HG03045 (cell line): Measurements from ENCODE around the gene KRTAP10-2.

Experiments used
- ATAC-seq: cut with Tn5 transposase; IDR thresholded peaks from one replicate; pipeline ENCODE4 v1.9.1; 2021; ENCODE audit warnings: mild to moderate bottlenecking, moderate library complexity; ENCODE audit not compliant: unreplicated experiment

The KRTAP10-2 gene

DNA sequence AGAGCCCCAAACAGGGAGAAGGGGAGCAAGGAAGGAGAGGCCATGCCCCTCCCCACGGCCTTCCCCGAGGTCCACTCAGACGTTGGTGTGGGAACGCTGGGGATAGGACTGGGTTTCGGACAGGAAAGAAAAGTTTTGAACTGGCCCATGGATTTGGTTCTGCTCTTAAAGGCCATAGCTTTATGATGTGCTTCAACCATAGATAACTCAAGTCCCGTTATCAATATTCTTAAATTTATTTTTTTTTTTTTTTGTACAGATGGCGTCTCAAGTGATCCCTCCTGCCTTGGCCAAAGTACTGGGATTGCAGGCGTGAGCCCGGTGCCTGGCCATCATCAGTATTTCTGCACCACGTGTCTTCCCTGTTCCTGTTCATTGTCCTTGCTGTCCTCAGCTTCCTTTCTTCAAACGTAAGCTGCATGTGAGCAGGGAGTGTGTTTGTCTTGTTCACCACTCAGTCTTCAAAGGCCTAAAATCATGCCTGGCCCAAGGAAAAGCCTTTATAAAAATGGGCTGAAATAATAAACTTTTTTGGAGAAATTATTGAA, 10.5 kb downstream of the KRTAP10-2 start:
- no peak for ATAC-seq

DNA sequence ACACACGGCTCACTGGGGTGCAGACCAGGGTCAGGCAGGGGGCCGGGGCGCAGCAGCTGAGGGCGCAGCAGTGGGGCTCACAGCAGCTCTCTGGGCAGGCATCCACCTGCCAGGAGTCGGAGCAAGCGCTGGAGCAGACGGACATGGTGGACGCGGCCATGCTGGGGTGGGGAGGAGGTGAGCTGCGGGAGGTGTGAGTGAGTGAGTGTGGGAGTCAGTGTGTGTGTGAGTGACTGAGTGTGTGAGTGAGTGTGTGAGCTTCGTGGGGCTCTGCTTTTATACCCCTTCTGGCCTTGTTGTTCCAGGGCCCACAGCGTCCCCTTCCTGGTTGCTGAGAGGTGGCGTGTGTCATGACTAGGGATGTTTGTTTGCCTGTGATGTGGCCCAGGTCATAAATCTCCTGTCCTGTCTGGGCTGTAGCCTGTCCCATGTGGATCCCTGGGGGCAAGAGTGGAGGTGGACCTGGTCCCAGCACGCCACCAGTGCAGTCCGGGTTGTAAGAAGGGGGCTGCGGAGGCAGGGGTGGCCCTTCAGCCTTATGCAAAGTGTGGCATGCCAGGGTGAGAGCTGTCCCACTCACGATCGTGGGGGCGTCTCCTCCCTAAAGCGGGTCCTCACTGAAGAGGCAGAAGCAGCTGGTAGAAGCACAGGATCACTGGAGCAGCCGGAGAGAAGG, 11.2 kb downstream of the KRTAP10-2 start, which contains the start of gene KRTAP10-1:
Gene KRTAP10-1 (minus strand): TSS at position 205 of the 676 bp plus-strand sequence. CDS start 45 bp downstream, at position 160.
- no peak for ATAC-seq

DNA sequence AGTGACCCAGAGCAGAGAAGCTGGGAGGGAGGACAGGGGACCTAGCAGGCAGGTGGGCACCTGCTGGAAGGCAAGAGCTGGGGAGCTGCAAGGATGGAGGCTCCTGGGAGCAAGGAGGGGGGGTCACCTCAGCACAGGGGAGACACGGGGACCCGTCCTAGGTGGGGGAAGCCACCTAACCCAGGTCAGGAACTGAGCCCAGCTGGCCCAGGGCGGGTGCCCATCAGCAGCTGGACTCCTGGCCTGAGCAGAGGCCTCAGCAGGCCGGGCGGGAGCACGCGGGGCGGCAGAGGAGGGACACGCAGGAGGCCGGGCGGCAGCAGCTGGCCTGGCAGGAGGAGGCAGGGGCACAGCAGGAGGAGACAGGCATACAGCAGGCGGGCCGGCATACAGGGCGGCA, 12.3 kb downstream of the KRTAP10-2 start:
- ATAC-seq = no peak

DNA sequence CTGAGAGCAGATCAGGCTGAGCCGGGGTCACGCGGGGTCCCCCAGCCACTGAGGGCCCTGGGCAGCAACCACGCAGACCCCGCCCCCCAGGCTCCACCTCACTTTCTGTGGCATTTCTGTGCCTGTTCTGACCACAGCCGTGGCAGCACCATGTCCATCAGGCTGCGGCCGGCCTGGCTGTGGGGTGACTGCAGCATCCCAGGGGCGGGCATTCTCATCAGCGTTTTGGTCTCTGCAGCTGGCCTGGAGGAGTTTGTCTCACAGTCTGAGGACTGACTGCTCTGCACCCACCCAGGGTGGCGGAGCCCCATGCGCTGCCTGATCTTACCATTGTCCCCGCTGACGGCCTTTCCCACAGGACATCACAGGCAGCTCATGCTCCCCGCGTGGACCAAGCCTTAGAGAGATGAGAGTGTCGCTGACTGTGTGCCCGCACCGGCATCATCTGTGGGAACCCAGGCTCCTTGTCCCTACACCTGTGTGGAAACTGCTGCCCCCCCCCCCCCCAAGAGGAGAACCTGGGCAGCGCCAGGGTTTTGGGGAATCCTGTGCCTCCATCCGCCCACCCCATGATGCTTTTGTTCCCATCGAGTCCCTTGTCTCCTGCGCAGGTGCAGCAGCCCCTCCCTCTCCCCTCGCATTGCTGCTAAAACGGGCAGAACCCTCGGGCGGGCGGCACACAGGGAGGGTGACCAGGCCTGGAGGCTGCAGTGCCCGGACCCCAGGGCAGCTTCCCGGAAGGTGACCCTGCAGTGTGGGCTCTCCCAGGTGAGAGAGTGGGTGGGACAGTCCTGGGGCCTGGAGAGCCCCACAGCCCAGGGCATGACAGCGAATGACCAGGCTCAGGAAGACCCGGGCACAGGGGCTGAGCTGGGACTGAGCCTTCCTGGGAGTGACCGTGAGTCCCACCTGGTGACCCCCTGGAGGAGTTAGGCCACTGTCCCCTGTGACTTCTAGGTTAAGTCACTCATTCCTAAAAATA, 13.1 kb downstream of the KRTAP10-2 start:
- no peak for ATAC-seq

DNA sequence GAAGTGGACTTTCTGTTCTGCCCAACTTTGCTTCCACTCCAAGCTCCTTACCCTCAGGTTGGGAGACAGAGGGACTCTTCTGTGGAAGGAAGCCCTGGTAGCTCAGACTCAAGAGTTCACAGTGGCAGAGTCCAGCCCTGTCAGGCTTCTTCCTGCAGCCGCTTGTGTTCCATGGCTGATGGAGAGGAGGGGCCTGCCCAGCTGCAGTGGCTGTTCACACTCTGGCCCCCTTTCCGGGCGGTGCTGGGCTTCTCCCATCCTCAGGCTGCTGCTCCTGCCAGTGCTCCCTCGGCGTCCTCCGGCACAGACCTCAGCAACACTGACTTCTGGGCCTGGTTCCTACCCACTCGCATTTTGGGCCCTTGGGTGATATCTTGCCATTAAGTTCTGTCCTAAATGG, 15.3 kb downstream of the KRTAP10-2 start:
- ATAC-seq = no peak

DNA sequence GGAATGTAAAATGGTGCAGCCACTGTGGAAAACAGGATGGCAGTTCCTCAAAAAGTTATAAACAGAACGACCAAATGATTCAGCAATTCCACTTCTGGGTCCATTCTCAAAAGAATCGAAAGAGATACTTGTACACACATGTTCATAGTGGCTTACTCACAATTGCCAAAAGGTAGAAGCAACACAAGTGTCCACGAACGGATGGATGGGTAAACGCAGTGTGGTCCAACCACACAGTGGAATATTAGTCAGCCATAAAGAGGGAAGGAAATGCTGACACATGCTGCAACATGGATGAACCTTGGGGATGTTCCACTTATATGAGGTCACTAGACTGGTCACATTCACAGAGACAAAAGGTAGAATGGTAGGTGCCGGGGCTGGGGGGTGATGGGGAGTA, 16.6 kb downstream of the KRTAP10-2 start:
- ATAC-seq = no peak

DNA sequence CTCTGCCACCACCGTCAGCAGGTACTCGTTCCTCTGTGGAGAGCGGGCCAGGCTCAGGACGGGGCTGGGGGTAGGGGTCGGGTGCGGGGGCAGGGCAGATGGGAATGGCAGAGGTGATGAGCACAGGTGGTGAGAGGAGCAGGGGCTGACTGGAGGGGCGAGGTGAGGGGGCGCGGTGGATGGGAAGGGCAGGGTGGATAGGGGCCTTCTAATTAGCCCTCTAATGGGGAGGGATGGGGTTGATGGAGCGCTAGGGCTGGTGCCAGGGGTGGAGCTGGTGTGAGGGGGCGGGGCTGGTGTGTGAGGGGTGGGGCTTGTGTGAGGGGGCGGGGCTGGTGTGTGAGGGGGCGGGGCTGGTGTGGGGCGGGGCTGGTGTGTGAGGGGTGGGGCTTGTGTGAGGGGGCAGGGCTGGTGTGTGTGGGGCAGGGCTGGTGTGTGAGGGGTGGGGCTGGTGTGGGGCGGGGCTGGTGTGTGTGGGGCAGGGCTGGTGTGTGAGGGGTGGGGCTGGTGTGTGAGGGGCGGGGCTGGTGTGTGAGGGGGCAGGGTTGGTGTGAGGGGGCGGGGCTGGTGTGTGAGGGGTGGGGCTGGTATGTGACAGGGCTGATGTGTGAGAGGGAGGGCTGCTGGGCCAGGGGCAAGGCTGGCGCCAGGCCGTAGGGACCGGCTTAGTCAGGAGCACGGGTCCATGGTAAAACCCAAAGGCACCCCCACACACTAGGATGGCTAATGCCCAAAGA, 17.2 kb downstream of the KRTAP10-2 start:
- no peak for ATAC-seq

DNA sequence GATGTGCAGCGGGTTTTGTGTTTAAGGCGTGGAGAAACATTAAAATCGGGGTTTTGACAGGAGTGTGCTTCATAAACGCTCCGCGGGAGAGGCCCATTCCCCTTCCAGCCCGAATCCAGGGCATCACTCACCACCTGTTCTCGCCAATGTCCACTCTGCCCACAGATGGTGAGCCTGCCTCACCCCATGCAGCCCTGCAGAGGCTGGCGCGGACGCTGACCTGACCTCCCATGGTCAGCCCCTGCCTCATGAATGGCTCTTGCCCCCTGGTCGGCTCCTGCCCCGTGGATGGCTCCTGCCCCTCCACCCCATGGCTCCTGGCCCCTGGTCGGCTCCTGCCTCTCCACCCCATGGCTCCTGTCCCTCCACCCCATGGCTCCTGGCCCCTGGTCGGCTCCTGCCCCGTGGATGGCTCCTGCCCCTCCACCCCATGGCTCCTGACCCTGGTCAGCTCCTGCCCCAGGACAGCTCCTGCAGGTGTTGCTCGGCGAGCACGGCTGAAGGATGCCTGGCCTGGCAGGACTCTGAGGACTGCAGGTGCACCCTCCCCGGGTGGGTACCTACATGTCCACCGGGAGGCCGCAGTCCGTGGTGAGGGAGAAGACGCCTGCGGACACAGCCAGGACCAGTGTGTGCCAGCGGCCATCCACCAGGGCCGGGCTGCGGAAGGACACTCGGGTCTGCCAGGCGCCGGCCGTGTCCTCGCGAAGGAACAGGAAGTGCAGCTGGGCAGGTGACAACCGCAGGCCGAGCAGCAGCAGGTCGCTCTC, 18.0 kb downstream of the KRTAP10-2 start:
- ATAC-seq = no peak

DNA sequence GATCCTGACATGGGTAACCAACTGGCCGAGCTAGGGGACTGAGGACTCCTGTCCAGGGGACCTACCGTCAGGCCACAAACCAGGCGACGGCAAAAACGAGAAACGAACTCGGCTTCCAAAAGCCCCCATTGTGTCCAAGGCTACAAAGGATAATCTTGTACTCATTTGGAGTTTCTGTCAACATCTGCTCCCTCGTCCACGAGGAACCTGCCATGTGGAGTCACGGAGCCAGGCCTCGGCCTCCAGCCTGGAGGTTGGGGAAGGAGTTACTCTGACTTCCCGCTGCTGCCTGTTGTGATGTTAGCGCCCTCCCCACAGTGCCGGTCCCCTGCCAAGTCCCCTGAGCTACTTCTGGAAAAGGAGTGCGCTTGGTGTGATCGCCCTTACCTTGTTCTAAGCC, 18.6 kb downstream of the KRTAP10-2 start:
- no peak for ATAC-seq

DNA sequence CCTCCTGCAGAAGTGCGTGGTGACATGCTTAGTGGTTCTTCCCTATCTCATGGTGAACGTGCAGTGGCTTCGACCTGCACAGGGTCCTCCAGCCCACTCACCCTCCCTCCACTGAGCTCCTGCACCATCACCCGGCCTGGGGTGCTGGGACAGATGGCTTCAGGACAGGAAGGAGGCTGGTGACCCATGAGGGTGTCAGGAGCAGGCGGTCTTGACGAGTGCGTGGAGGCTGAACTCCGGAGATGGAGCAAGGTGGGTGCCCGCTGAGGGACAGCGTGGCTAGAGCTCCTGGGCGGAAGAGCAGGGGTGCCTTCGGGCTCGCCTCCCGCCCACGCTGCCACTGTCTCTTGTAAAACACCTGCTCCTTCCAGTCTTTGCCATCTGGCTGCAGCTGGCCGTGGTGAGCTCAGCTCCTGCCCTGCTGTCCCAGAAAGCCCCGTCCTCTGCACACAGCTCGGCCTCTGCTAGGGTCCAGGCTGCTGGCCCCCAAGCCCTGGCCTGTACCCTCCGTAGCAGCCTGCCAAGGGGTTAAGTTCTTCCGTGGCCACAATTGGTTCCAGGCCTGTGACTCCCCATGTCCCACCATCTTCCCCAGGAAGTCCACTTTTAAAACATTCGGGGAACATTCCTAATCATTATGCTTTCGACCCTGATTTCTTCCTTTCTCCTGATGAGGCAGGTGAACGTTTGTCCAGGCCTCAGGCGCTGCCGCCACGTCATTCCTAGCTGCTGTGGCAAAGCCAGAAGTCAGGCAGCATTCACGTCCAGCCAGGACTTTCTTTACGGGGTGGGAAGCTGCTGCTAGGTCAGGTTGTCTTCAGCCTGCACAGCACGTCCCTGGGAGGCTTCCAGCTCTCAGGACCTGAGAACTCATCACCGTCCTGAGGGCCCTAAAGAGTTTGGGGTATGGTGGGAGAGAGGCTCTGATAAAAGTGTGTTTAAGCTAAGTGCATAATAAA, 19.4 kb downstream of the KRTAP10-2 start:
- ATAC-seq = no peak

DNA sequence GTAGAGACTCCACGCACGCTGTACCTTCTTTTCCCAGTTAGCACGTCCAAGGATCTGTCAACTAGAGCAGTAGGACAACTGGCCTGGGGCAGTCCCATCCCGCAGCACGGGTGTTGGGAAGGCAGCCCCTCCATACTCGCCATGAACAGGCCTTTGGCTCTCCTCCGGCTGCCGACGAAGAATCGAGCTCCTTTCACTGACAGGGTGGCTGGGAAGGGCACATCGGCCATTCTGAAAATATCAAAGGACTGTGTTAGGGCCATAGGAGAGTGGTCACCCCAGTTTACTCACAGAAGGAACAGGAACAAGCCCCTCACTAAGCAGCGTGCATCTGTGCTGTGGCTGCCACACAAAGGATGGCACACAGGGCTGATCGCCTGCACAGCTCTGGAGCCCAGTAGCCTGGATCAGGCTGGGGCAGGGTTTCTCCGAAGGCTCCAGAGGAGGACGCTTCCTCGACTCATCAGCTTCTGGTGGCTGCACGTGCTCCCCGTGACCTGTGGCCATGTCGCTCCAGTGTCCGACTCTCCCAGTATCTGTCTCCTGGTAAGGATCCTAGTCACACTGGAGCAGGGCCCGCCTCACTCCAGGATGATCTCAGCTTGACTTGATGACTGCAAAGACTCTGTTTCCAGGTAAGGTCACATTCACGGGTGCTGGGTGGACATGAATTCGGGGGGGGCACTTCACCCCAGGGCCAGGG, 20.3 kb downstream of the KRTAP10-2 start:
- no peak for ATAC-seq

DNA sequence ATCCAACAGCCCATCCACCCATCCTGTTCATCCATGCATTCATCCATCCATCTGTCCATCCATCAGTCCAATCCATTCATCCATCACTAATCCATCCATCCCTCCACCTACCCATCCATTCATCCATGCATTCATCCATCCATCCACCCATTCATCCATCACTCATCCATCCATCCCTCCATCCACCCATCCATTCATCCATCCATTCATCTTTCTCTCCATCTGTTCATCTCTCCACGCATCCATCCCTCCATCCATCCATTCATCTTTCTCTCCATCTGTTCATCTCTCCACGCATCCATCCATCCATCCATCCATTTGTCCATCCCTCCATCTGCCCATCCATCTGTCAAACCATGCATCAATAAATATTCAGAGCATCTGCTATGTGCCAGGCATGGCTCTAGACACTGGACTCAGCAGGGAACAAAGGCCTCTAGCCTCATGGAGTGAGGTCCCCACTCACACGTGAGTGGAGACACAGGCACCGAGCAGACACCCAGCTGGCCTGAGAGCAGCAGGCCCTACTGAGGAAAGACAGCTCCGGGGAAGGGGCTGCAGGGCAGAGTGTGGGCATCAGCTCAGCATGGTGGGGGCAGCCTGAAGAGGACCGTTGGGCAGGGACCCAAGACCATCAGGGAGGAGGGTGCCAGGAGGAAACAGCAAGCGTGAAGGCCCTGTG, 20.9 kb downstream of the KRTAP10-2 start:
- ATAC-seq = no peak

DNA sequence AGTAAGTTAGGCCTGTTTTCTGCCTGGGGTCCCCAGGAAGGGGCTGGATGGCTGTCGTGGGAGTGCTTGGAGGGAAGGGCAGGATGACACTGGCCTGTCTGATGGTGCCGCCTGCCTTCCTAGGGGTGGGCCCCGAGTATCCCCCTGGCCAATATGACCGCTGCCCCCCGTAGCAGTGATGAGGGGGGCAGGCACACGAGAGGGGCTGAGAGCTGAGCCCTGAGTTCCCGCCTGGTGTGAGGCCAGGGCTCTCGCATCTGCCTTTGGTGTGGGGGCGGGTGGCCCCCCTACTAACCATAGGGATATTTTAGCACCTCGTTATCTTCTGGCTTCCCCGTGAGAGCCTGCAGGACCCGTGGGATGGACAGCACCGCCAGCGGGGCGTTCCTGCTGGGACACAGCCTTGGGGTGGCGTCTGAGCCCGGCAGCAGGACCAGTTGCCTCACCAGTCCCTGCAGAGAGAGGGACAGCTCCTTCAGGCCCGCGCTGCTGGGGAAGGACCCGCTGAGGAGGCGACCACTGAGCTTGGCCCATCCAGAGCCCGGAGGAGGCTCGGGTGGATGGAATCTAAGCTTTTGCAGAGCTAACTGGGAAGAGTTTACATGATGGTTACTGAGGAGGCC, 21.7 kb downstream of the KRTAP10-2 start:
- no peak for ATAC-seq

DNA sequence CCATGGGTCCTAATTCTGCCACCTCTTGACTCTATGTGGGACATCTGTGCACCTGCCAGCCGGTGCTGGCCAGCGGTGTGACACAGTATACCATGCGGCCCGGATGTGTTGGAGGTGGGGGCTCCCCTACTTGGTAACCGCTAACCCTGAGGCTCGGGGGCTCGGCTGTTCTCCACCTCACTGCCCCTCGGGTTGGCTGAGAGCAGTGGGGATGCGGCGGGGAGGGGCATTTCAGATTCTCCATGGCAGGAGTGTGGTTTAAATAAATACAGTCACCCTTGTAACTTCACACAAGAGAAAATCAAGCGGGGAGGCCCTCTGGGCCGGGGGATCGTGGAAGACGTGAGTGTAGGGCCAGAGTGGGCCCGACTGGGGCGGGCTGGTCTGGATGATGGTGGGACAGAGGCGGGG, 22.3 kb downstream of the KRTAP10-2 start:
- ATAC-seq = no peak

DNA sequence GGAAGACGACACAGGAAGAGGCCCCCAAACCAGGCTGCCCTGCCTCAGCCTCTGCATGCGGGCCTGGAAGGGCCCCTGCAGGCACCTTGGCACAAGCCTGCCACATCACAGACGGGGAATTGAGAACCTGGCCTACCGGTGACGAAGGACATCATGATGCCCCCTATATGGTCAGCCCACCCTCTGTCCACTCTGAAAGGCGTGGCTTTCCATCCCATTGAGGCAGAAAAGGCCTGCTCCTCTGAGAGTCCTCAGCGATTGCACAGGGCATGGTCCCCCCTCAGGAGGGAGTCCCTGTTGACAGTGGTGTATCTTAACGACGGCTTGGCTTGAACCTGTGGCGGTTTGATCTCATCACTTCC, 22.7 kb downstream of the KRTAP10-2 start:
- no peak for ATAC-seq

DNA sequence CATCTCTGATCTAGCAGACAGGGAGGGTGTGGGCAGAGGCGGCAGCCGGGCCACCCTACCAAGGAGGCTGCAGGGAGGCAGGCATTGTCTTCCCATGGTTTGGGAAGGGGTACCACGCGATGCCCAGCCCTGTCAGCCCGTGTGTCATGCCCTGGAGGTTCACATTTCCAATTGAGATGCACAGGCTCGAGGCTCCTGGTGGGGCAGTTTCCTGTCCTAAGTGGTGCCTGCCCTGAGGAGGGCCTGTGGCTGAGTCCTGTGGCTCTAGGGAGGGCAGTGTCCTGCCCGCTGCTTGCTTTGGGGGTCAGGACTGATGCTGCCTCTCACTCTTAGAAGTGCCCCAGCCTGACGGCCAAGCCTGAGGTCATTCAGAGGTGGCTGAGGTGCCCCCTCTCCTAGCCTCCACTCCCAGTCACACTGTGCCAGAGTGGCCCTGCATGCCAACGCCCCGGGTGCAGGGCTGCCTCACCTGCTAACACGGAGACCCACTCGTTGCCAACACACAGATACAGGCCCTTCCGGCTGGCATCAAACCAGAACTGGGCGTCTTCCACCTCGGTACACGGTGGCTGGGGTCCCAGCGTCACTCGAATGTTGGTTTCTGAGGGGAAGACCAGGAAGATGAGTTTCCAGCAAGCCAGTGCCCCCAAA, 23.2 kb downstream of the KRTAP10-2 start:
- no peak for ATAC-seq
